ENCODE results near the gene TAF6.

The TAF6 gene

GRCh38 chr7:100102950-100103840 lies 16.0 kb downstream of the TAF6 start:
- H3K9me3 ChIP-seq (ENCODE audit: control insufficient read depth in 2 of 2, low read length in 2 of 2) = no peaks in the 10 kb centered on the region
- H3K27me3 ChIP-seq (ENCODE audit: control insufficient read depth in 1 of 2, insufficient read depth in 2 of 2, low read length in 2 of 2) = no peaks in the 10 kb centered on the region
- H3K9ac ChIP-seq (ENCODE audit: low read length in 2 of 2) = no peak overlapping the region
- H3K4me1 ChIP-seq (ENCODE audit: control insufficient read depth, insufficient read depth, low read length) = peaks cover 28% of the 10 kb centered on the region
- H3K27ac ChIP-seq (ENCODE audit: low read length) = peak overlapping the region; percentile 85
- peaks cover 30 to 48% of the 10 kb centered on the region in 2 donors for H3K36me3 ChIP-seq (ENCODE audit: control insufficient read depth in 2 of 2, insufficient read depth in 2 of 2, low read length in 2 of 2)
- no peak overlapping the region for H3K4me3 ChIP-seq (ENCODE audit: low read length in 2 of 2)

DNA sequence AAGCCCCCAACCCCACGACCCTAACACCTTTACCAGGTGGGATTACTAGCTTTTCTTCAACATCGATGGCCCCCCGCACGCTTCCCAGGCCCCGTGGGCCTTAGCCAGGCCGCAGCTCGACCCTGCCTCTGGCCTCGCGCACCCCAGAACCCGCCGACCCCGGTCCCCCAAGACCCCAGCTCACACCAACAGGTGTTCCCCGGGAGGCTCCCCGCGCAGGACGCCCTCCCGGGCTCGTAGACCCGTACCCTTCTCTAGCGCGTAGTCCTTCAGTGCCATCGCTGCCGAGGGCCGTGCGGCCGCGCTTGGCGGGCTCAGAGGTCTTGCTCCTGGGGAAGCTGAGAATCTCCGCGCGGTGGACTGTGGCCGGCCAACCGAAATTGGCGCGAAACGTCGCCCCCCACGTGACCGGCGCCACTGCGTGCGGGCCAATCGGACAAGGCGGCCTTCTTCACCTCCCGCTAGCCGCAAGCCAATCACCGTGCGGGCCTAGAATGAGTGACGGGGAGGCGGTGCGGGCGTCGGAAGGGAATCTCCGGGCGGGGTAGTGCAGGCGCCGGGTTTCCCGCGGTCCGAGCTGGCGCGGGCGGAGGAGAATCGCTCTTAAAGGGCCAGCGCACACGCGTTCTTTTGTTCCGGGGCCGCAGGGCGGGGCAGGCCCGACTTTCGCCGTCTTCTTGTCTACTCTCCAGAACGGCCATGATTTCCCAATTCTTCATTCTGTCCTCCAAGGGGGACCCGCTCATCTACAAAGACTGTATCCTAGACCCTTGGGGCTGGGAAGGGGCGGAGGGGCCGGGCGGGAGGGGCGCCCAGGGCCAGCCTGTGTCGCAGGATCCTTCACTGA lies 17.9 kb downstream of the TAF6 start, which contains the start of the genes AP4M1 and MCM7:
AP4M1 (plus strand) TSS at position 628 of the 847 bp plus-strand sequence; CDS start at position 700, 72 bp downstream.
MCM7 (minus strand) TSS at position 382 of the 847 bp plus-strand sequence; CDS start at position 279, 103 bp downstream.
- Histone ChIP-seq H3K27ac (ENCODE audit: low read length) (peak within 1 kb of the TSS; percentile 85), H3K9me3 (ENCODE audit: control insufficient read depth in 2 of 2, low read length in 2 of 2) (no peaks in the 10 kb centered on the region), H3K36me3 (ENCODE audit: control insufficient read depth in 2 of 2, insufficient read depth in 2 of 2, low read length in 2 of 2) (peaks cover 42 to 52% of the 10 kb centered on the region in 2 donors), H3K9ac (ENCODE audit: low read length in 2 of 2) (peak within 1 kb of the TSS; percentile 62 to 77), H3K4me1 (ENCODE audit: control insufficient read depth, insufficient read depth, low read length) (peaks cover 28% of the 10 kb centered on the region), H3K4me3 (ENCODE audit: low read length in 2 of 2) (peak within 1 kb of the TSS; percentile 77 to 89), H3K27me3 (ENCODE audit: control insufficient read depth in 1 of 2, insufficient read depth in 2 of 2, low read length in 2 of 2) (no peaks in the 10 kb centered on the region)

- peaks cover 46 to 55% of the 10 kb centered on the region in 2 donors for H3K36me3 ChIP-seq (ENCODE audit: control insufficient read depth in 2 of 2, insufficient read depth in 2 of 2, low read length in 2 of 2)
Measured at GRCh38 chr7:100100420-100101015, 18.6 kb downstream of the TAF6 start.

GRCh38 chr7:100099452-100099851 lies 19.7 kb downstream of the TAF6 start:
- H3K27ac ChIP-seq (ENCODE audit: low read length) = peak overlapping the region; percentile 75

More at GRCh38 chr7:100100420-100101015, 18.6 kb downstream of the TAF6 start:
- Histone ChIP-seq H3K9ac (ENCODE audit: low read length in 2 of 2) (peak overlapping the region; percentile 62 to 77), H3K27ac (ENCODE audit: low read length) (peak overlapping the region; percentile 75), H3K27me3 (ENCODE audit: control insufficient read depth in 1 of 2, insufficient read depth in 2 of 2, low read length in 2 of 2) (no peaks in the 10 kb centered on the region), H3K4me3 (ENCODE audit: low read length in 2 of 2) (peak overlapping the region; percentile 77 to 89), H3K9me3 (ENCODE audit: control insufficient read depth in 2 of 2, low read length in 2 of 2) (no peaks in the 10 kb centered on the region), H3K4me1 (ENCODE audit: control insufficient read depth, insufficient read depth, low read length) (peaks cover 28% of the 10 kb centered on the region)

DNA sequence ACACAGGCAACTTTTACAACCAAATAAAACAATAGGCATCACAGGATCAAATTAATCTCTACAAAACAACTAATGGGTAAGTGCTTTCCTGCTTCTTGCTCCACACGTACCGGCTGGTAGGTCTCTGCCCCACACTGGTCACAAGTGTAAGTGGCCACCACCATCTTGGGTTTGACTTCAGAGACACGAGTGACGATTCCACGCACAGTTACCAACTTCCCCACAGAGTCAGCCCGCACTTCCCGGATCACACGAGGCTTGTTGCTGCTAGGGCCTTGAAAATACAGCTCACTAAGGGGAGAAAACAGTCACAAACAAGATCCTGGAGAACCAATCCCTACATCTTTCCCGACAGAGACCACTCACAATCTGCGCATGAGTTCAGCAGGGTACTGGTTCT lies 20.2 kb downstream of the TAF6 start:
- Histone ChIP-seq H3K4me1 (ENCODE audit: control insufficient read depth, insufficient read depth, low read length) (peaks cover 32% of the 10 kb centered on the region), H3K27me3 (ENCODE audit: control insufficient read depth in 1 of 2, insufficient read depth in 2 of 2, low read length in 2 of 2) (no peaks in the 10 kb centered on the region), H3K27ac (ENCODE audit: low read length) (no peak overlapping the region), H3K9me3 (ENCODE audit: control insufficient read depth in 2 of 2, low read length in 2 of 2) (no peaks in the 10 kb centered on the region), H3K36me3 (ENCODE audit: control insufficient read depth in 2 of 2, insufficient read depth in 2 of 2, low read length in 2 of 2) (peaks cover 47 to 54% of the 10 kb centered on the region in 2 donors), H3K4me3 (ENCODE audit: low read length in 2 of 2) (no peak overlapping the region), H3K9ac (ENCODE audit: low read length in 2 of 2) (no peak overlapping the region)

More at GRCh38 chr7:100099452-100099851, 19.7 kb downstream of the TAF6 start:
- peak overlapping the region; percentile 77 to 89 for H3K4me3 ChIP-seq (ENCODE audit: low read length in 2 of 2)
- H3K9me3 ChIP-seq (ENCODE audit: control insufficient read depth in 2 of 2, low read length in 2 of 2) = no peaks in the 10 kb centered on the region
- H3K27me3 ChIP-seq (ENCODE audit: control insufficient read depth in 1 of 2, insufficient read depth in 2 of 2, low read length in 2 of 2) = no peaks in the 10 kb centered on the region
- H3K9ac ChIP-seq (ENCODE audit: low read length in 2 of 2) = peak overlapping the region; percentile 62 to 77
- peaks cover 28% of the 10 kb centered on the region for H3K4me1 ChIP-seq (ENCODE audit: control insufficient read depth, insufficient read depth, low read length)
- peaks cover 47 to 54% of the 10 kb centered on the region in 2 donors for H3K36me3 ChIP-seq (ENCODE audit: control insufficient read depth in 2 of 2, insufficient read depth in 2 of 2, low read length in 2 of 2)

DNA sequence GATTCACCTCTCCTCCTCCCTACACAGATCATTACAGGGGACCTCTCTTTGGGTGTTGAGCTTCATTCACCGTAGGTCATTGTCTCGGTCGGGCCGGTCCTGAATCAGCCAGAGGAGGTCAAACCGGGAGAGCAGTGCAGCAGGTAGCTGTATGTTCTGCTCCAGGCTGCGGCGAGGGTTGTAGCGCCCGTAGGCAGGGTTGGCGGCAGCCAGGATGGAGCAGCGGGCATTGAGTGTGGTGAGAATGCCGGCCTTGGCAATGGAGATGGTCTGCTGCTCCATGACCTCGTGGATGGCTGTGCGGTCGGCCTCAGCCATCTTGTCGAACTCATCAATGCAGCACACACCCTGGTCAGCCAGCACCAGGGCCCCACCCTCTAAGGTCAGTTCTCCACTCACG lies 23.5 kb downstream of the TAF6 start:
- H3K4me3 ChIP-seq (ENCODE audit: low read length in 2 of 2) = no peak overlapping the region
- no peaks in the 10 kb centered on the region for H3K9me3 ChIP-seq (ENCODE audit: control insufficient read depth in 2 of 2, low read length in 2 of 2)
- H3K27ac ChIP-seq (ENCODE audit: low read length) = no peak overlapping the region
- no peaks in the 10 kb centered on the region for H3K27me3 ChIP-seq (ENCODE audit: control insufficient read depth in 1 of 2, insufficient read depth in 2 of 2, low read length in 2 of 2)
- H3K9ac ChIP-seq (ENCODE audit: low read length in 2 of 2) = no peak overlapping the region
- H3K4me1 ChIP-seq (ENCODE audit: control insufficient read depth, insufficient read depth, low read length) = peaks cover 33% of the 10 kb centered on the region
- peaks cover 66 to 77% of the 10 kb centered on the region in 2 donors for H3K36me3 ChIP-seq (ENCODE audit: control insufficient read depth in 2 of 2, insufficient read depth in 2 of 2, low read length in 2 of 2)

DNA sequence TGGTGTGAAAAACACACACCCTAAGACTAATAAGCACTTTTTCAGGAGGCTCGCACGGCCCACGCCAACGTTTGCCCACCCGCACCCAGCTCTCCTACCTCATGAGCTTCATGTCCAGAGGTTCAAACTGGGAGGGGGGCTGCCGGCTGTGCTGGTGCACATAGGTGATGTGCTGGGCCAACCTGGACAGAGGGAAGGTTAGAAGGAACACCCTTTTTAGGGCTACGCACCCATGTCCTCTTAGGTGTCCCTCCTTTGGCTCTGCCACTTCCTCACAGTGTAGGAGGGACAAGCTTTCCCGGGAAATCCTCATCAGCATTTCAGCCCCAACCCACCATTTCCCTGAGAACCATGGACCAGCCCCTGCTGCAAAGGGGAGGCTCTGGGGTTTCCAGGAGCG lies 23.9 kb downstream of the TAF6 start:
- Histone ChIP-seq H3K36me3 (ENCODE audit: control insufficient read depth in 2 of 2, insufficient read depth in 2 of 2, low read length in 2 of 2) (peaks cover 70 to 81% of the 10 kb centered on the region in 2 donors), H3K9me3 (ENCODE audit: control insufficient read depth in 2 of 2, low read length in 2 of 2) (no peaks in the 10 kb centered on the region), H3K27ac (ENCODE audit: low read length) (no peak overlapping the region), H3K9ac (ENCODE audit: low read length in 2 of 2) (no peak overlapping the region), H3K27me3 (ENCODE audit: control insufficient read depth in 1 of 2, insufficient read depth in 2 of 2, low read length in 2 of 2) (no peaks in the 10 kb centered on the region), H3K4me3 (ENCODE audit: low read length in 2 of 2) (no peak overlapping the region), H3K4me1 (ENCODE audit: control insufficient read depth, insufficient read depth, low read length) (peaks cover 31% of the 10 kb centered on the region)

- Histone ChIP-seq H3K9me3 (ENCODE audit: control insufficient read depth in 2 of 2, low read length in 2 of 2) (no peaks in the 10 kb centered on the region), H3K4me3 (ENCODE audit: low read length in 2 of 2) (peak overlapping the region in 1 of 2 donors; percentile 22), H3K27ac (ENCODE audit: low read length) (peak overlapping the region; percentile 67), H3K27me3 (ENCODE audit: control insufficient read depth in 1 of 2, insufficient read depth in 2 of 2, low read length in 2 of 2) (no peaks in the 10 kb centered on the region), H3K4me1 (ENCODE audit: control insufficient read depth, insufficient read depth, low read length) (peaks cover 26% of the 10 kb centered on the region), H3K36me3 (ENCODE audit: control insufficient read depth in 2 of 2, insufficient read depth in 2 of 2, low read length in 2 of 2) (peaks cover 63 to 76% of the 10 kb centered on the region in 2 donors), H3K9ac (ENCODE audit: low read length in 2 of 2) (peak overlapping the region in 1 of 2 donors; percentile 21)
Measured at GRCh38 chr7:100093925-100094486, 25.2 kb downstream of the TAF6 start.

DNA sequence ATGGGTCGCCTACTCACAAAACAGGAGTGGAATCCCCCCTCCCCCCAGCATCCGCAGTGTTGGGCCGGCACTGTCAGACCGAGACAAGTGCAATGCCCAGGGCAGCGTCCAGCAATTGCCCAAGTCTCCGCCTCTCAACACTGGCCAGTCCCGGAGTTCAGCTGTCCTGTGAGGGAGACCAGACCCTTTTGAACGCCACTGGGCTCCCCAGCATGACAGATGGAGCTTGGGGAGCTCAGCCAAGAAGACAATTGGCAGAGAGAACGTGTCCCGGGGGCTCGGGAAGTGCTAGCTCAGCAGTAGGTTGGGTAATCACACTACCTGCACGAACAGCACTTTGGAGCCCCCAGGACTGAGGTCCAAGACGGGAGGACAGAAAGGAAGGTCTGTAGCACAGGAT lies 25.7 kb downstream of the TAF6 start:
- Histone ChIP-seq H3K36me3 (ENCODE audit: control insufficient read depth in 2 of 2, insufficient read depth in 2 of 2, low read length in 2 of 2) (peaks cover 58 to 71% of the 10 kb centered on the region in 2 donors), H3K9ac (ENCODE audit: low read length in 2 of 2) (peak overlapping the region in 1 of 2 donors; percentile 21), H3K4me1 (ENCODE audit: control insufficient read depth, insufficient read depth, low read length) (peaks cover 25% of the 10 kb centered on the region)

GRCh38 chr7:100093054-100093453 lies 26.1 kb downstream of the TAF6 start:
- no peak overlapping the region for H3K9ac ChIP-seq (ENCODE audit: low read length in 2 of 2)
- no peaks in the 10 kb centered on the region for H3K9me3 ChIP-seq (ENCODE audit: control insufficient read depth in 2 of 2, low read length in 2 of 2)
- H3K4me3 ChIP-seq (ENCODE audit: low read length in 2 of 2) = peak overlapping the region in 1 of 2 donors; percentile 22
- H3K27ac ChIP-seq (ENCODE audit: low read length) = peak overlapping the region; percentile 67
- H3K27me3 ChIP-seq (ENCODE audit: control insufficient read depth in 1 of 2, insufficient read depth in 2 of 2, low read length in 2 of 2) = no peaks in the 10 kb centered on the region
- H3K36me3 ChIP-seq (ENCODE audit: control insufficient read depth in 2 of 2, insufficient read depth in 2 of 2, low read length in 2 of 2) = peaks cover 54 to 66% of the 10 kb centered on the region in 2 donors
- H3K4me1 ChIP-seq (ENCODE audit: control insufficient read depth, insufficient read depth, low read length) = peaks cover 30% of the 10 kb centered on the region

More for the DNA sequence above, 25.7 kb downstream of the TAF6 start:
- H3K27me3 ChIP-seq (ENCODE audit: control insufficient read depth in 1 of 2, insufficient read depth in 2 of 2, low read length in 2 of 2) = no peaks in the 10 kb centered on the region
- peak overlapping the region in 1 of 2 donors; percentile 22 for H3K4me3 ChIP-seq (ENCODE audit: low read length in 2 of 2)
- H3K9me3 ChIP-seq (ENCODE audit: control insufficient read depth in 2 of 2, low read length in 2 of 2) = no peaks in the 10 kb centered on the region
- peak overlapping the region; percentile 67 for H3K27ac ChIP-seq (ENCODE audit: low read length)
